Psoas muscle (tissue), 8 donors: ENCODE measurements around the gene TLK1. TPM values are rescaled to one million over a fixed set of nuclear protein-coding genes. Genes with fewer than 3 reads are reported as not detected.

Source experiments
- ATAC-seq, 4 donors: fragments of 200-7000 bp; cut with Tn5 transposase; one replicate each; pipeline ENCODE4 v1.9.1; 2020; ENCODE audit warnings: moderate library complexity in 3 of 4, mild to moderate bottlenecking in 2 of 4
- DNase-seq, 2 donors: peaks; one replicate each; pipeline ENCODE4 v3.0.0-alpha.2; 2020
- H3K27ac ChIP-seq: fragments of 200-600 bp; one replicate; pipeline ENCODE4 v1.8.0; 2022
- H3K27me3 ChIP-seq, 3 donors: fragments of 200-600 bp in 1 of 3; one replicate each; pipeline versions ENCODE4 v1.6.1 to v1.8.0; 2013 to 2022; ENCODE audit warnings: low read length in 2 of 3, mild to moderate bottlenecking in 2 of 3, moderate library complexity in 1 of 3; ENCODE audit not compliant: insufficient read depth in 3 of 3
- H3K36me3 ChIP-seq, 2 donors: fragments of 200-600 bp in 1 of 2; one replicate each; pipeline versions ENCODE4 v1.6.1 to v1.8.0; 2013 to 2022; ENCODE audit warnings: low read depth in 1 of 2, mild to moderate bottlenecking in 1 of 2, moderate library complexity in 1 of 2; ENCODE audit not compliant: insufficient read depth in 1 of 2
- H3K4me1 ChIP-seq: fragments of 200-600 bp; one replicate; pipeline ENCODE4 v1.8.0; 2022
- H3K4me3 ChIP-seq: fragments of 200-600 bp; one replicate; pipeline ENCODE4 v1.8.0; 2022; ENCODE audit warnings: mild to moderate bottlenecking
- H3K9me3 ChIP-seq: fragments of 200-600 bp; one replicate; pipeline ENCODE4 v1.8.0; 2022
- CTCF ChIP-seq: fragments of 200-600 bp; IDR thresholded peaks from one replicate; pipeline ENCODE4 v1.8.0; 2022; ENCODE audit warnings: antibody characterized with exemption
- WGBS, 3 donors: extraction: QIAGEN DNeasy Blood & Tissue Kit; methylation state at CpG; one replicate each; pipeline versions ENCODE4 v1.1.6 to v1.1.7; 2013; 5-methylcytosine and 5-hydroxymethylcytosine counted together
- intact Hi-C, 2 donors: fragments of 100-400 bp; cut with DNase I; formaldehyde crosslinking; loops; one replicate each; pipeline versions ENCODE4 v1.11.0 to v1.14.2; 2022
- polyA plus RNA-seq, 3 donors: library from polyadenylated mRNA; stranded (reverse); fragments of 200-250 nt; gene quantifications; one replicate each; pipeline ENCODE4 v1.2.3, GENCODE V29; 2013
- total RNA-seq, 4 donors: library from RNA; stranded (reverse); fragmentation: NEBNext Ultra II Directional in 2 of 4; extraction: Animal tissue kit (Norgen Biotek cat#: 25700) in 2 of 4; gene quantifications; one replicate each; pipeline versions ENCODE4 v1.2.1 to v1.2.4, GENCODE V29; 2021 to 2023
- donor health status: healthy with polysubstance abuse.
- donor health status: DM: no; HTN: no; CAD: no; lungs with moderate emphysema.
- donor health status: Bipolar disorder and iron deficiency.
- donor health status: healthy.
- donor health status: DM: yes; HTN: yes; CAD: no.
- donor health status: DM: no; HTN: no; CAD: no.
- donor health status: DM: no; HTN: no; CAD: no.
- donor health status: DM: yes; HTN: yes; CAD: no.

TLK1 gene
- total and polyA plus RNA-seq, 7 donors, result 4.4 to 22.2 (median 17.5) TPM

- Histone ChIP-seq H3K36me3 (peaks cover 0 to 37% of the 10 kb centered on the region in 2 donors), H3K27ac (no peak overlapping the region), H3K9me3 (no peaks in the 10 kb centered on the region), H3K27me3 (no peaks in the 10 kb centered on the region), H3K4me1 (no peaks in the 10 kb centered on the region), H3K4me3 (no peak overlapping the region)
- no peak for TF ChIP-seq CTCF
- no peak for DNase-seq
- intact Hi-C loops, result no loop called here
- 47 to 50% (median 49%) methylated on average over 2 of the region's 2 CpGs for WGBS, 3 donors
- no peak for ATAC-seq
These were observed 126.4 kb downstream of the TLK1 start for GRCh38 chr2:171034315-171034714.

GRCh38 chr2:171025214-171025613 lies 135.5 kb downstream of the TLK1 start:
- Histone ChIP-seq H3K27me3 (no peaks in the 10 kb centered on the region), H3K4me3 (no peak overlapping the region), H3K27ac (no peak overlapping the region), H3K4me1 (no peaks in the 10 kb centered on the region), H3K36me3 (peaks cover 0 to 21% of the 10 kb centered on the region in 2 donors), H3K9me3 (no peaks in the 10 kb centered on the region)
- ATAC-seq (no peak), DNase-seq (no peak)
- intact Hi-C loops, result no loop called here
- TF ChIP-seq CTCF, result no peak
- 76 to 91% (median 86%) methylated on average over 3 of the region's 3 CpGs for WGBS, 3 donors

DNA sequence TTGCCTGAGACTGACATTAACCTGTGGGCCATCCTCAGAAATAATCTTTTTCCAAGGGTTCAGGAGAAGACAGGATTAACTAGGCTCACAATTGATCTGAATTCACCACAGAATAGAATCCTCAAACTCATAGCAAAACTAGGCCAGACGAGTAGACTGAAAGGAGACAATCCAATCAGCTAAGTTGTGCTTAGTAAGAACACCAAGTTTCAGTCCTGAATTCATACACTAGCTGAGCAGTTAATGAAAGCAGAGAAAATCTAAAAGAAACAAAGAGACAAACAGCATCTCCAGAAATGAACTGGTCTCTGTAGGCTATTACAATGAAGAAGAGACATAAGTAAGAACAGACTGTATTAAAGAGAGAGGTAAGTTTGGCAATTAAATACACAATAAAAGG lies 142.2 kb downstream of the TLK1 start:
- TF ChIP-seq CTCF, result no peak
- Histone ChIP-seq H3K4me1 (no peaks in the 10 kb centered on the region), H3K27ac (no peak overlapping the region), H3K4me3 (no peak overlapping the region), H3K27me3 (no peaks in the 10 kb centered on the region), H3K9me3 (no peaks in the 10 kb centered on the region), H3K36me3 (peaks cover 0 to 21% of the 10 kb centered on the region in 2 donors)
- 92 to 100% (median 100%) methylated on average over 1 of the region's 1 CpG for WGBS, 3 donors
- intact Hi-C loops, result no loop called here
- ATAC-seq (no peak), DNase-seq (no peak)

- 98% methylated on average over 9 of the region's 9 CpGs for WGBS, 3 donors
- no peak overlapping the region for H3K4me3 ChIP-seq
- H3K9me3 ChIP-seq, result no peaks in the 10 kb centered on the region
- H3K36me3 ChIP-seq, result peaks cover 0 to 29% of the 10 kb centered on the region in 2 donors
- no peak for TF ChIP-seq CTCF
- no peaks in the 10 kb centered on the region for H3K27me3 ChIP-seq
- H3K27ac ChIP-seq, result no peak overlapping the region
- ATAC-seq (no peak), DNase-seq (no peak)
- intact Hi-C loops, result no loop called here
- no peaks in the 10 kb centered on the region for H3K4me1 ChIP-seq
These were observed 144.6 kb downstream of the TLK1 start for GRCh38 chr2:171016125-171016524.

- no peak overlapping the region for H3K27ac ChIP-seq
- H3K27me3 ChIP-seq, result no peaks in the 10 kb centered on the region
- H3K4me3 ChIP-seq, result no peak overlapping the region
- DNase-seq (no peak), ATAC-seq (no peak)
- TF ChIP-seq CTCF, result no peak
- WGBS, 3 donors, result 48 to 98% (median 97%) methylated on average over 1 of the region's 1 CpG
- intact Hi-C loops, result no loop called here
- peaks cover 2 to 49% of the 10 kb centered on the region in 2 donors for H3K36me3 ChIP-seq
- no peaks in the 10 kb centered on the region for H3K4me1 ChIP-seq
- H3K9me3 ChIP-seq, result no peaks in the 10 kb centered on the region
These were observed 146.8 kb downstream of the TLK1 start for GRCh38 chr2:171013851-171014250.
